Stimulated activated naive CD8-positive, alpha-beta T cell treated with anti-CD3 and anti-CD28 coated beads, Interleukin-15, Interleukin-2, amounts not matched to agents 100 ng/mL and 50 ng/mL, for 24 hours (primary cell): ENCODE measurements around the gene CTBP2.

Experiments used
- H3K27ac Mint-ChIP-seq: one replicate; pipeline ENCODE4 v1.8.0; 2021; ENCODE audit warnings: mild to moderate bottlenecking, mixed read lengths
- H3K27me3 Mint-ChIP-seq: one replicate; pipeline ENCODE4 v1.8.0; 2021; ENCODE audit warnings: mixed read lengths
- H3K36me3 Mint-ChIP-seq: one replicate; pipeline ENCODE4 v1.8.0; 2021; ENCODE audit warnings: low read depth, mixed read lengths
- H3K4me1 Mint-ChIP-seq: one replicate; pipeline ENCODE4 v1.8.0; 2021; ENCODE audit warnings: low read depth, mixed read lengths
- H3K4me3 Mint-ChIP-seq: one replicate; pipeline ENCODE4 v1.8.0; 2021; ENCODE audit warnings: mild to moderate bottlenecking, mixed read lengths
- H3K9me3 Mint-ChIP-seq: one replicate; pipeline ENCODE4 v1.8.0; 2021; ENCODE audit warnings: mixed read lengths

CTBP2 gene

GRCh38 chr10:124942317-124943169 is 217.8 kb downstream of the CTBP2 start:
- Mint-ChIP-seq H3K4me3 (no peak overlapping the region), H3K4me1 (peaks cover 54% of the 10 kb centered on the region), H3K36me3 (peaks cover 26% of the 10 kb centered on the region), H3K9me3 (no peaks in the 10 kb centered on the region), H3K27ac (no peak overlapping the region), H3K27me3 (no peaks in the 10 kb centered on the region)

- no peak within 1 kb of the TSS for H3K4me3 Mint-ChIP-seq
- peaks cover 25% of the 10 kb centered on the region for H3K36me3 Mint-ChIP-seq
- peaks cover 52% of the 10 kb centered on the region for H3K4me1 Mint-ChIP-seq
- H3K9me3 Mint-ChIP-seq = no peaks in the 10 kb centered on the region
- no peak within 1 kb of the TSS for H3K27ac Mint-ChIP-seq
- H3K27me3 Mint-ChIP-seq = no peaks in the 10 kb centered on the region
These were observed 218.5 kb downstream of the CTBP2 start, which contains the start of gene ZRANB1 for GRCh38 chr10:124941823-124942222. Gene ZRANB1, plus strand, starts transcription at chr10:124942123. Its CDS starts 371 bp downstream, at chr10:124942494.

GRCh38 chr10:124939290-124939689 is 221.1 kb downstream of the CTBP2 start:
- H3K4me3 Mint-ChIP-seq = no peak overlapping the region
- H3K27me3 Mint-ChIP-seq = no peaks in the 10 kb centered on the region
- peaks cover 25% of the 10 kb centered on the region for H3K36me3 Mint-ChIP-seq
- H3K9me3 Mint-ChIP-seq = no peaks in the 10 kb centered on the region
- H3K27ac Mint-ChIP-seq = no peak overlapping the region
- peaks cover 55% of the 10 kb centered on the region for H3K4me1 Mint-ChIP-seq

- Mint-ChIP-seq H3K4me1 (peaks cover 41% of the 10 kb centered on the region), H3K27me3 (no peaks in the 10 kb centered on the region), H3K9me3 (peaks cover 2% of the 10 kb centered on the region), H3K36me3 (peaks cover 21% of the 10 kb centered on the region), H3K27ac (no peak overlapping the region), H3K4me3 (no peak overlapping the region)
These were observed 223.6 kb downstream of the CTBP2 start for GRCh38 chr10:124936813-124937212.

- Mint-ChIP-seq H3K4me1 (peaks cover 39% of the 10 kb centered on the region), H3K27me3 (no peaks in the 10 kb centered on the region), H3K9me3 (peaks cover 4% of the 10 kb centered on the region), H3K4me3 (no peak overlapping the region), H3K27ac (no peak overlapping the region), H3K36me3 (peaks cover 25% of the 10 kb centered on the region)
These were observed 224.4 kb downstream of the CTBP2 start for GRCh38 chr10:124935946-124936345.
